ENCODE data around the gene SEMA4G. TPM values are rescaled to one million over a fixed set of nuclear protein-coding genes. Genes with fewer than 3 reads are reported as not detected.

SEMA4G gene
- total RNA-seq, 1 donor from 2014 or later: 0.52 TPM

- Histone ChIP-seq H3K9ac (ENCODE audit: low read depth in 1 of 3, low read length in 3 of 3) (peak within 1 kb of the TSS; percentile 90 to 98 (median 91)), H3K36me3 (ENCODE audit: control insufficient read depth in 3 of 3, insufficient read depth in 3 of 3, low read length in 3 of 3) (peaks cover 46 to 51% (median 50%) of the 10 kb centered on the region in 3 donors)
Observed at GRCh38 chr10:100986952-100987684, 17.8 kb downstream of the SEMA4G start, which contains the start of the genes MRPL43 and TWNK. MRPL43 (minus strand) TSS chr10:100987497; CDS start chr10:100987443, 54 bp downstream. TWNK (plus strand) TSS chr10:100987543; CDS start chr10:100988211, 668 bp downstream.

GRCh38 chr10:100987685-100988049 lies 18.4 kb downstream of the SEMA4G start:
- peaks cover 46 to 49% (median 49%) of the 10 kb centered on the region in 3 donors for H3K36me3 ChIP-seq (ENCODE audit: control insufficient read depth in 3 of 3, insufficient read depth in 3 of 3, low read length in 3 of 3)

More at GRCh38 chr10:100986952-100987684, 17.8 kb downstream of the SEMA4G start, which contains the start of the genes MRPL43 and TWNK:
- Histone ChIP-seq H3K4me3 (ENCODE audit: low read length in 3 of 3) (peak within 1 kb of the TSS; percentile 95 to 100 (median 97)), H3K27me3 (ENCODE audit: control insufficient read depth in 3 of 3, insufficient read depth in 3 of 3, low read length in 3 of 3) (no peaks in the 10 kb centered on the region), H3K4me1 (ENCODE audit: control insufficient read depth in 3 of 3, insufficient read depth in 3 of 3, low read length in 3 of 3) (peaks cover 27 to 58% (median 38%) of the 10 kb centered on the region in 3 donors), H3K27ac (ENCODE audit: low read depth, low read length) (peak within 1 kb of the TSS; percentile 75), H3K9me3 (ENCODE audit: control insufficient read depth in 3 of 3, low read length in 3 of 3) (no peaks in the 10 kb centered on the region)

GRCh38 chr10:100988166-100988565 lies 18.9 kb downstream of the SEMA4G start:
- Histone ChIP-seq H3K9me3 (ENCODE audit: control insufficient read depth in 3 of 3, low read length in 3 of 3) (no peaks in the 10 kb centered on the region), H3K4me1 (ENCODE audit: control insufficient read depth in 3 of 3, insufficient read depth in 3 of 3, low read length in 3 of 3) (peaks cover 27 to 56% (median 36%) of the 10 kb centered on the region in 3 donors), H3K27ac (ENCODE audit: low read depth, low read length) (no peak overlapping the region), H3K9ac (ENCODE audit: low read depth in 1 of 3, low read length in 3 of 3) (peak overlapping the region in 2 of 3 donors; percentile 14 to 98), H3K27me3 (ENCODE audit: control insufficient read depth in 3 of 3, insufficient read depth in 3 of 3, low read length in 3 of 3) (no peaks in the 10 kb centered on the region), H3K4me3 (ENCODE audit: low read length in 3 of 3) (peak overlapping the region; percentile 95 to 100 (median 97)), H3K36me3 (ENCODE audit: control insufficient read depth in 3 of 3, insufficient read depth in 3 of 3, low read length in 3 of 3) (peaks cover 44 to 45% (median 45%) of the 10 kb centered on the region in 3 donors)

More at GRCh38 chr10:100987685-100988049, 18.4 kb downstream of the SEMA4G start:
- Histone ChIP-seq H3K9me3 (ENCODE audit: control insufficient read depth in 3 of 3, low read length in 3 of 3) (no peaks in the 10 kb centered on the region), H3K4me1 (ENCODE audit: control insufficient read depth in 3 of 3, insufficient read depth in 3 of 3, low read length in 3 of 3) (peaks cover 27 to 58% (median 38%) of the 10 kb centered on the region in 3 donors), H3K27me3 (ENCODE audit: control insufficient read depth in 3 of 3, insufficient read depth in 3 of 3, low read length in 3 of 3) (no peaks in the 10 kb centered on the region), H3K9ac (ENCODE audit: low read depth in 1 of 3, low read length in 3 of 3) (peak overlapping the region; percentile 90 to 98 (median 91)), H3K27ac (ENCODE audit: low read depth, low read length) (peak overlapping the region; percentile 75), H3K4me3 (ENCODE audit: low read length in 3 of 3) (peak overlapping the region; percentile 95 to 100 (median 97))

GRCh38 chr10:100989088-100989487 lies 19.8 kb downstream of the SEMA4G start:
- H3K9me3 ChIP-seq (ENCODE audit: control insufficient read depth in 3 of 3, low read length in 3 of 3): no peaks in the 10 kb centered on the region
- no peaks in the 10 kb centered on the region for H3K27me3 ChIP-seq (ENCODE audit: control insufficient read depth in 3 of 3, insufficient read depth in 3 of 3, low read length in 3 of 3)
- peaks cover 27 to 54% (median 36%) of the 10 kb centered on the region in 3 donors for H3K4me1 ChIP-seq (ENCODE audit: control insufficient read depth in 3 of 3, insufficient read depth in 3 of 3, low read length in 3 of 3)
- peak overlapping the region in 1 of 3 donors; percentile 23 for H3K9ac ChIP-seq (ENCODE audit: low read depth in 1 of 3, low read length in 3 of 3)
- no peak overlapping the region for H3K4me3 ChIP-seq (ENCODE audit: low read length in 3 of 3)
- peaks cover 47 to 49% (median 49%) of the 10 kb centered on the region in 3 donors for H3K36me3 ChIP-seq (ENCODE audit: control insufficient read depth in 3 of 3, insufficient read depth in 3 of 3, low read length in 3 of 3)
- no peak overlapping the region for H3K27ac ChIP-seq (ENCODE audit: low read depth, low read length)

GRCh38 chr10:100993986-100994708 lies 24.8 kb downstream of the SEMA4G start:
- Histone ChIP-seq H3K9ac (ENCODE audit: low read depth in 1 of 3, low read length in 3 of 3) (peak overlapping the region in 1 of 3 donors; percentile 25), H3K4me3 (ENCODE audit: low read length in 3 of 3) (no peak overlapping the region), H3K36me3 (ENCODE audit: control insufficient read depth in 3 of 3, insufficient read depth in 3 of 3, low read length in 3 of 3) (peaks cover 26 to 34% (median 34%) of the 10 kb centered on the region in 3 donors)

GRCh38 chr10:100995181-100995580 lies 25.9 kb downstream of the SEMA4G start:
- Histone ChIP-seq H3K27me3 (ENCODE audit: control insufficient read depth in 3 of 3, insufficient read depth in 3 of 3, low read length in 3 of 3) (no peaks in the 10 kb centered on the region), H3K4me3 (ENCODE audit: low read length in 3 of 3) (no peak overlapping the region), H3K9ac (ENCODE audit: low read depth in 1 of 3, low read length in 3 of 3) (no peak overlapping the region), H3K4me1 (ENCODE audit: control insufficient read depth in 3 of 3, insufficient read depth in 3 of 3, low read length in 3 of 3) (peaks cover 15 to 31% (median 22%) of the 10 kb centered on the region in 3 donors), H3K36me3 (ENCODE audit: control insufficient read depth in 3 of 3, insufficient read depth in 3 of 3, low read length in 3 of 3) (peaks cover 21 to 26% (median 24%) of the 10 kb centered on the region in 3 donors), H3K27ac (ENCODE audit: low read depth, low read length) (no peak overlapping the region), H3K9me3 (ENCODE audit: control insufficient read depth in 3 of 3, low read length in 3 of 3) (no peaks in the 10 kb centered on the region)

More at GRCh38 chr10:100993986-100994708, 24.8 kb downstream of the SEMA4G start:
- no peaks in the 10 kb centered on the region for H3K9me3 ChIP-seq (ENCODE audit: control insufficient read depth in 3 of 3, low read length in 3 of 3)
- peaks cover 15 to 37% (median 28%) of the 10 kb centered on the region in 3 donors for H3K4me1 ChIP-seq (ENCODE audit: control insufficient read depth in 3 of 3, insufficient read depth in 3 of 3, low read length in 3 of 3)
- H3K27me3 ChIP-seq (ENCODE audit: control insufficient read depth in 3 of 3, insufficient read depth in 3 of 3, low read length in 3 of 3): no peaks in the 10 kb centered on the region
- no peak overlapping the region for H3K27ac ChIP-seq (ENCODE audit: low read depth, low read length)

GRCh38 chr10:100996678-100997359 lies 27.5 kb downstream of the SEMA4G start:
- H3K27me3 ChIP-seq (ENCODE audit: control insufficient read depth in 3 of 3, insufficient read depth in 3 of 3, low read length in 3 of 3): no peaks in the 10 kb centered on the region
- peaks cover 27 to 43% (median 32%) of the 10 kb centered on the region in 3 donors for H3K4me1 ChIP-seq (ENCODE audit: control insufficient read depth in 3 of 3, insufficient read depth in 3 of 3, low read length in 3 of 3)
- H3K9me3 ChIP-seq (ENCODE audit: control insufficient read depth in 3 of 3, low read length in 3 of 3): no peaks in the 10 kb centered on the region
- H3K9ac ChIP-seq (ENCODE audit: low read depth in 1 of 3, low read length in 3 of 3): peak overlapping the region; percentile 86 to 98 (median 87)
- H3K4me3 ChIP-seq (ENCODE audit: low read length in 3 of 3): peak overlapping the region; percentile 72 to 86 (median 84)
- H3K36me3 ChIP-seq (ENCODE audit: control insufficient read depth in 3 of 3, insufficient read depth in 3 of 3, low read length in 3 of 3): peaks cover 8 to 12% (median 10%) of the 10 kb centered on the region in 3 donors
- H3K27ac ChIP-seq (ENCODE audit: low read depth, low read length): peak overlapping the region; percentile 95

GRCh38 chr10:100997360-100998182 lies 28.3 kb downstream of the SEMA4G start:
- peak overlapping the region; percentile 72 to 86 (median 84) for H3K4me3 ChIP-seq (ENCODE audit: low read length in 3 of 3)
- peak overlapping the region; percentile 95 for H3K27ac ChIP-seq (ENCODE audit: low read depth, low read length)
- no peaks in the 10 kb centered on the region for H3K9me3 ChIP-seq (ENCODE audit: control insufficient read depth in 3 of 3, low read length in 3 of 3)
- no peaks in the 10 kb centered on the region for H3K27me3 ChIP-seq (ENCODE audit: control insufficient read depth in 3 of 3, insufficient read depth in 3 of 3, low read length in 3 of 3)
- H3K4me1 ChIP-seq (ENCODE audit: control insufficient read depth in 3 of 3, insufficient read depth in 3 of 3, low read length in 3 of 3): peaks cover 34 to 51% (median 39%) of the 10 kb centered on the region in 3 donors
- H3K9ac ChIP-seq (ENCODE audit: low read depth in 1 of 3, low read length in 3 of 3): peak overlapping the region; percentile 86 to 98 (median 87)
- H3K36me3 ChIP-seq (ENCODE audit: control insufficient read depth in 3 of 3, insufficient read depth in 3 of 3, low read length in 3 of 3): peaks cover 10 to 13% (median 11%) of the 10 kb centered on the region in 3 donors
